NCI-H460 (cell line): ENCODE results near the gene MTA1. TPM values are rescaled to one million over a fixed set of nuclear protein-coding genes. Genes with fewer than 3 reads are reported as not detected.

Experiments used
- DNase-seq: peaks from one replicate; pipeline ENCODE4 v3.0.0-alpha.2; 2016; ENCODE audit warnings: low read depth; ENCODE audit errors: extremely low read depth
- total RNA-seq: library from RNA; depleted of rRNA; stranded (reverse); fragments of >200 nt; shearing (Covaris generic); gene quantifications from 2 replicates; pipeline ENCODE4 v1.2.3, GENCODE V29; 2014

The MTA1 gene
- total RNA-seq, 1 experiment from 2014 or later = 77.9 TPM

GRCh38 chr14:105473033-105473676 is 53.5 kb downstream of the MTA1 start:
- no peak for DNase-seq

GRCh38 chr14:105473677-105474482 is 54.3 kb downstream of the MTA1 start:
- DNase-seq = peak; percentile 72

- DNase-seq = no peak
These were observed 55.0 kb downstream of the MTA1 start, which contains the start of gene CRIP2 for GRCh38 chr14:105474483-105475268. CRIP2 (plus strand) TSS chr14:105474821; CDS start chr14:105474863, 42 bp downstream.

GRCh38 chr14:105475269-105476096 is 55.9 kb downstream of the MTA1 start:
- no peak for DNase-seq

GRCh38 chr14:105476097-105476830 is 56.6 kb downstream of the MTA1 start:
- DNase-seq = no peak

- DNase-seq = no peak
These were observed 57.4 kb downstream of the MTA1 start for GRCh38 chr14:105476831-105477659.

- DNase-seq = no peak
These were observed 58.2 kb downstream of the MTA1 start for GRCh38 chr14:105477660-105478397.

- no peak for DNase-seq
These were observed 59.0 kb downstream of the MTA1 start for GRCh38 chr14:105478398-105479251.

GRCh38 chr14:105479431-105480158 is 60.0 kb downstream of the MTA1 start:
- no peak for DNase-seq

- no peak for DNase-seq
These were observed 60.6 kb downstream of the MTA1 start for GRCh38 chr14:105480199-105480746.

- peak; percentile 84 for DNase-seq
These were observed 61.5 kb downstream of the MTA1 start for GRCh38 chr14:105480807-105481801.

- DNase-seq = peak; percentile 93
These were observed 62.3 kb downstream of the MTA1 start for GRCh38 chr14:105481886-105482457.

- no peak for DNase-seq
These were observed 63.0 kb downstream of the MTA1 start for GRCh38 chr14:105482486-105483110.
